Tibial nerve (tissue), 4 donors: ENCODE measurements around the gene EVPLL.
"Not testable (repeated sequence)": the region's sequence is repeated elsewhere in the genome, so short reads cannot be mapped to it uniquely, and the experiment has no call there.

Experiments used
- EP300 ChIP-seq, 2 donors: sonication (generic); formaldehyde crosslinking; IDR thresholded peaks; one replicate each; pipeline ENCODE4 v1.6.1; 2017; ENCODE audit warnings: antibody characterized with exemption in 2 of 2, mild to moderate bottlenecking in 1 of 2
- POLR2A ChIP-seq, 2 donors: fragments of 450-650 bp; IDR thresholded peaks; one replicate each; pipeline ENCODE4 v1.6.1; 2017; ENCODE audit warnings: antibody characterized with exemption in 2 of 2, mild to moderate bottlenecking in 2 of 2, moderate library complexity in 2 of 2
- TF ChIP-seq, protein P1 (sequence below), 5 experiments: fragments of 200-600 bp in 3 of 5; fragments of 450-650 bp in 2 of 5; sonication (generic) in 3 of 5; IDR thresholded peaks; one replicate each; pipeline ENCODE4 v1.5.1; 2016 to 2019; ENCODE audit warnings: antibody characterized with exemption in 5 of 5, mild to moderate bottlenecking in 3 of 5, moderate library complexity in 2 of 5

DNA sequence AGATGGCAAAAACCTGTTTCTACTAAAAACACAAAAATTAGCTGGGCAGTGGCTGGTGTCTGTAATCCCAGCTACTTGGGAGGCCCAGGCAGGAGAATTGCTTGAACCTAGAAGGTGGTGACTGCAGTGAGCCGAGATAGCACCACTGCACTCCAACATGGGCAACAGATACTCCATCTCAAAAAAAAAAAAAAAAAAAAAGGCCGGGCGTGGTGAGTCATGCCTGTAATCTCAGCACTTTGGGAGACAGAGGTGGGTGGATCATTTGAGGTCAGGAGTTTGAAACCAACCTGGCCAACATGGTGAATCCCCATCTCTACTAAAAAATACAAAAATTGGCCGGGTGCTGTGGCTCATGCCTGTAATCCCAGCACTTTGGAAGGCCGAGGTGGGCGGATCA lies 4.4 kb upstream of the EVPLL start:
- TF ChIP-seq EP300, POLR2A (IDR thresholded peaks at IDR 0.05): not testable (repeated sequence)
- TF ChIP-seq, protein P1, sequence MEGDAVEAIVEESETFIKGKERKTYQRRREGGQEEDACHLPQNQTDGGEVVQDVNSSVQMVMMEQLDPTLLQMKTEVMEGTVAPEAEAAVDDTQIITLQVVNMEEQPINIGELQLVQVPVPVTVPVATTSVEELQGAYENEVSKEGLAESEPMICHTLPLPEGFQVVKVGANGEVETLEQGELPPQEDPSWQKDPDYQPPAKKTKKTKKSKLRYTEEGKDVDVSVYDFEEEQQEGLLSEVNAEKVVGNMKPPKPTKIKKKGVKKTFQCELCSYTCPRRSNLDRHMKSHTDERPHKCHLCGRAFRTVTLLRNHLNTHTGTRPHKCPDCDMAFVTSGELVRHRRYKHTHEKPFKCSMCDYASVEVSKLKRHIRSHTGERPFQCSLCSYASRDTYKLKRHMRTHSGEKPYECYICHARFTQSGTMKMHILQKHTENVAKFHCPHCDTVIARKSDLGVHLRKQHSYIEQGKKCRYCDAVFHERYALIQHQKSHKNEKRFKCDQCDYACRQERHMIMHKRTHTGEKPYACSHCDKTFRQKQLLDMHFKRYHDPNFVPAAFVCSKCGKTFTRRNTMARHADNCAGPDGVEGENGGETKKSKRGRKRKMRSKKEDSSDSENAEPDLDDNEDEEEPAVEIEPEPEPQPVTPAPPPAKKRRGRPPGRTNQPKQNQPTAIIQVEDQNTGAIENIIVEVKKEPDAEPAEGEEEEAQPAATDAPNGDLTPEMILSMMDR (IDR thresholded peaks at IDR 0.05), result not testable (repeated sequence)
